Right lobe of liver (tissue), 4 donors: ENCODE measurements around the gene TMEM51.

Experiments
- CTCF ChIP-seq, 4 donors: fragments of 200-600 bp in 3 of 4; fragments of 450-650 bp in 1 of 4; IDR thresholded peaks; one replicate each; pipeline versions ENCODE4 v1.5.1 to v1.8.0; 2016 to 2022; ENCODE audit warnings: antibody characterized with exemption in 4 of 4, mild to moderate bottlenecking in 2 of 4
- POLR2A ChIP-seq: fragments of 450-650 bp; IDR thresholded peaks from one replicate; pipeline ENCODE4 v1.6.1; 2017; ENCODE audit warnings: antibody characterized with exemption, mild to moderate bottlenecking
- donor health status: DM: no; HTN: no; CAD: no.
- donor health status: DM: no; HTN: no; CAD: no.
- donor health status: DM: no; HTN: yes; CAD: no.

- TF ChIP-seq CTCF (IDR thresholded peaks at IDR 0.05) (no peak), POLR2A (no peak)
Observed at GRCh38 chr1:15225461-15225860, 71.9 kb downstream of the TMEM51 start.
